SK-N-DZ (cell line): ENCODE data around the gene CHKB.

Experiments used
- DNase-seq: peaks from one replicate; pipeline ENCODE4 v3.0.0-alpha.2; 2015; ENCODE audit warnings: low spot score

Gene CHKB

GRCh38 chr22:50600538-50600937 is 17.9 kb upstream of the CHKB start, which contains the start of gene MAPK8IP2:
MAPK8IP2 (plus strand) TSS chr22:50600793; CDS start chr22:50600819, 26 bp downstream.
- peak; percentile 41 for DNase-seq

GRCh38 chr22:50599816-50600455 is 17.3 kb upstream of the CHKB start:
- no peak for DNase-seq

GRCh38 chr22:50597097-50597496 is 14.4 kb upstream of the CHKB start:
- DNase-seq: no peak

- DNase-seq: no peak
Measured at GRCh38 chr22:50595189-50595588, 12.5 kb upstream of the CHKB start.

GRCh38 chr22:50587407-50587806 is 4.8 kb upstream of the CHKB start:
- no peak for DNase-seq

- no peak for DNase-seq
Measured at GRCh38 chr22:50586416-50586815, 3.8 kb upstream of the CHKB start.

GRCh38 chr22:50585781-50586180 is 3.1 kb upstream of the CHKB start:
- DNase-seq: no peak

GRCh38 chr22:50585238-50585637 is 2.6 kb upstream of the CHKB start:
- DNase-seq: no peak

GRCh38 chr22:50584106-50585096 is 1.8 kb upstream of the CHKB start:
- DNase-seq: no peak

- no peak for DNase-seq
Measured at GRCh38 chr22:50583294-50583861, 729 bp upstream of the CHKB start.

- peak; percentile 28 for DNase-seq
Measured at GRCh38 chr22:50581950-50582492, 628 bp downstream of the CHKB start.

- no peak for DNase-seq
Measured at GRCh38 chr22:50581031-50581949, 1.4 kb downstream of the CHKB start.

GRCh38 chr22:50579752-50580151 is 2.9 kb downstream of the CHKB start:
- no peak for DNase-seq

GRCh38 chr22:50578776-50579310 is 3.8 kb downstream of the CHKB start:
- no peak for DNase-seq

GRCh38 chr22:50577987-50578775 is 4.5 kb downstream of the CHKB start, which contains the start of gene CPT1B:
CPT1B (minus strand) TSS chr22:50578427; CDS start chr22:50577915, 512 bp downstream.
- DNase-seq: no peak

- no peak for DNase-seq
Measured at GRCh38 chr22:50577697-50577986, 5.0 kb downstream of the CHKB start.

- no peak for DNase-seq
Measured at GRCh38 chr22:50576806-50577696, 5.6 kb downstream of the CHKB start.

GRCh38 chr22:50576070-50576469 is 6.6 kb downstream of the CHKB start:
- peak; percentile 63 for DNase-seq

GRCh38 chr22:50575426-50575941 is 7.2 kb downstream of the CHKB start:
- DNase-seq: no peak
